ENCODE results near the gene EZR.
A peak's percentile ranks its signal among the peaks of the same experiment; 100 is the strongest.

EZR gene

DNA sequence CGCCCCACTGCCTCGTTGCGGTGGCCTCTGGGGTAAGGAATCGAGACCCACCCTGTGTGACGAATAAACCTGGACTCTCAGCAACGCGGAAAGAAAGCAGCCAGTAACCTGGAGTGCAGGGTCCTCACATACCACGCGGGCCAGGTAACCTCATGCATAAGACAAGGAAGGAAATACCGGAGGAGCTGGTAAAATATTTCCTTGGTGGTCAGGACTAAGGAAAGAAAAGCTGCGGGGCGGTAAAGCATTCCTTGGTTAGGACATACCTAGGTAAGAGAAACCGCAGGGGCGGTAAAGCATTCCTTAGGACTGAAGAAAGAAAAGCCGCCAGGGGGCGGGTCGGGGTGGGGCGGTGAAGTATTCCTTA lies 88.6 kb downstream of the EZR start:
- no peak overlapping the region for H3K4me3 ChIP-seq (ENCODE audit: low read depth, low read length)
- DNase-seq (ENCODE audit: low read depth): no peak
- TF ChIP-seq, protein P1, sequence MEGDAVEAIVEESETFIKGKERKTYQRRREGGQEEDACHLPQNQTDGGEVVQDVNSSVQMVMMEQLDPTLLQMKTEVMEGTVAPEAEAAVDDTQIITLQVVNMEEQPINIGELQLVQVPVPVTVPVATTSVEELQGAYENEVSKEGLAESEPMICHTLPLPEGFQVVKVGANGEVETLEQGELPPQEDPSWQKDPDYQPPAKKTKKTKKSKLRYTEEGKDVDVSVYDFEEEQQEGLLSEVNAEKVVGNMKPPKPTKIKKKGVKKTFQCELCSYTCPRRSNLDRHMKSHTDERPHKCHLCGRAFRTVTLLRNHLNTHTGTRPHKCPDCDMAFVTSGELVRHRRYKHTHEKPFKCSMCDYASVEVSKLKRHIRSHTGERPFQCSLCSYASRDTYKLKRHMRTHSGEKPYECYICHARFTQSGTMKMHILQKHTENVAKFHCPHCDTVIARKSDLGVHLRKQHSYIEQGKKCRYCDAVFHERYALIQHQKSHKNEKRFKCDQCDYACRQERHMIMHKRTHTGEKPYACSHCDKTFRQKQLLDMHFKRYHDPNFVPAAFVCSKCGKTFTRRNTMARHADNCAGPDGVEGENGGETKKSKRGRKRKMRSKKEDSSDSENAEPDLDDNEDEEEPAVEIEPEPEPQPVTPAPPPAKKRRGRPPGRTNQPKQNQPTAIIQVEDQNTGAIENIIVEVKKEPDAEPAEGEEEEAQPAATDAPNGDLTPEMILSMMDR (conservative IDR thresholded peaks at IDR 0.05; ENCODE audit: low read depth, low read length): no peak

- DNase-seq (ENCODE audit: low read depth): peak; percentile 44
- TF ChIP-seq, protein P1 (conservative IDR thresholded peaks at IDR 0.05; ENCODE audit: low read depth, low read length): no peak
Observed at GRCh38 chr6:158729906-158730540, 89.1 kb downstream of the EZR start.

GRCh38 chr6:158725704-158726103 lies 93.5 kb downstream of the EZR start:
- TF ChIP-seq, protein P1 (conservative IDR thresholded peaks at IDR 0.05; ENCODE audit: low read depth, low read length): no peak
- no peak for DNase-seq (ENCODE audit: low read depth)
- H3K4me3 ChIP-seq (ENCODE audit: low read depth, low read length): no peak overlapping the region

More at GRCh38 chr6:158729906-158730540, 89.1 kb downstream of the EZR start:
- no peak overlapping the region for H3K4me3 ChIP-seq (ENCODE audit: low read depth, low read length)

- TF ChIP-seq, protein P1 (conservative IDR thresholded peaks at IDR 0.05; ENCODE audit: low read depth, low read length): no peak
- no peak for DNase-seq (ENCODE audit: low read depth)
- no peak overlapping the region for H3K4me3 ChIP-seq (ENCODE audit: low read depth, low read length)
Observed at GRCh38 chr6:158722176-158722729, 96.9 kb downstream of the EZR start.

DNA sequence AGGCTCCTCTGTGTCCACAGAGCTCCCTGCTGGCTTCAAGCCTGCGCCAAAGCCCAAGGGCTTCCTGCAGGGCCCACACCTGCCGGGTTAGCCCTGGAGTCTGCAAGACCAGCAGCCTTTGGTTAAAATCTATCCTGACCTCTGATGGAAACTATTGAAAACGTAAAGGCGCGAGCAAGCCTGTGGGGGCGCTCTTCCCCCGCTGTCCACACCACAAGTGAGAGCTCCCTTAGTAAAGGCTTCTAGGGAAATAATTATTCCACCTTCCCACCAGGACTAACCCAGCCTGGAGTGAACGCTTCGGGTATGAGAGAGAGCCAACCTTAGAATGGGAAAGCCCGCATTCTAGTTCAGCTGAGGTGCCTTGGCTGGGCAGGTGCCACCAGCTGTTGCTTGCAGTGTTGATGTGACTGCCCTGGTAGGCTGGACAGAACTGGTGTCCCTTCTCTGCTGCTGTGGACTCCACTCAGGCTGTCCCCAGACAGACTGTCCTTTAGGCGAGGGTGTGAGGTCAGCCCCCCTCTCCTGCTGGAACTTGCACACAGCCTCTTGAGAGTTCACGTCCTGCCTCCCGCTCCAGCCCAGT lies 100.6 kb downstream of the EZR start:
- TF ChIP-seq, protein P1 (conservative IDR thresholded peaks at IDR 0.05; ENCODE audit: low read depth, low read length): peak; percentile 85
- H3K4me3 ChIP-seq (ENCODE audit: low read depth, low read length): no peak overlapping the region
- DNase-seq (ENCODE audit: low read depth): peak; percentile 63

GRCh38 chr6:158717341-158718330 lies 101.5 kb downstream of the EZR start:
- no peak overlapping the region for H3K4me3 ChIP-seq (ENCODE audit: low read depth, low read length)
- no peak for DNase-seq (ENCODE audit: low read depth)
- TF ChIP-seq, protein P1 (conservative IDR thresholded peaks at IDR 0.05; ENCODE audit: low read depth, low read length): no peak

Data from choroid plexus epithelial cell (primary cell).